Midbrain (tissue), 1 donor: ENCODE results near the gene HOXD3.

Experiments used
- DNase-seq: peaks from one replicate; lab custom pipeline; 2025; lab: John Stamatoyannopoulos, UW

The HOXD3 gene

GRCh38 chr2:176149481-176149938 is 7.6 kb upstream of the HOXD3 start:
- no peak for DNase-seq

GRCh38 chr2:176149939-176150583 is 7.0 kb upstream of the HOXD3 start:
- no peak for DNase-seq

- no peak for DNase-seq
These were observed 6.3 kb upstream of the HOXD3 start for GRCh38 chr2:176150584-176151441.

- no peak for DNase-seq
These were observed 5.4 kb upstream of the HOXD3 start, which contains the start of gene HOXD4 for GRCh38 chr2:176151442-176152287. Gene HOXD4 (plus strand): TSS chr2:176151550. CDS start chr2:176151634, 84 bp downstream.

GRCh38 chr2:176152350-176153181 is 4.5 kb upstream of the HOXD3 start:
- no peak for DNase-seq

GRCh38 chr2:176154576-176155252 is 2.4 kb upstream of the HOXD3 start:
- DNase-seq, result no peak

- no peak for DNase-seq
These were observed 1.6 kb upstream of the HOXD3 start for GRCh38 chr2:176155356-176156044.

GRCh38 chr2:176156301-176156806 is 753 bp upstream of the HOXD3 start:
- DNase-seq, result no peak

- DNase-seq, result no peak
These were observed 535 bp downstream of the HOXD3 start for GRCh38 chr2:176157499-176158185.

GRCh38 chr2:176158186-176158591 is 1.1 kb downstream of the HOXD3 start:
- DNase-seq, result no peak

GRCh38 chr2:176158855-176159662 is 2.0 kb downstream of the HOXD3 start:
- no peak for DNase-seq

GRCh38 chr2:176159663-176160250 is 2.6 kb downstream of the HOXD3 start:
- DNase-seq, result no peak

GRCh38 chr2:176160251-176160985 is 3.3 kb downstream of the HOXD3 start:
- no peak for DNase-seq

- DNase-seq, result no peak
These were observed 4.1 kb downstream of the HOXD3 start for GRCh38 chr2:176160986-176161824.

GRCh38 chr2:176161825-176162626 is 4.9 kb downstream of the HOXD3 start:
- DNase-seq, result no peak
